Upper lobe of left lung (tissue), 6 donors: ENCODE results near the gene CD68. TPM values are rescaled to one million over a fixed set of nuclear protein-coding genes. Genes with fewer than 3 reads are reported as not detected.

Experiments
- ATAC-seq, 2 donors: fragments of 200-7000 bp; cut with Tn5 transposase; one replicate each; pipeline ENCODE4 v1.9.1; 2022; ENCODE audit warnings: mild to moderate bottlenecking in 2 of 2, moderate library complexity in 2 of 2; ENCODE audit not compliant: low FRiP score in 2 of 2
- DNase-seq, 2 donors: peaks; one replicate each; pipeline ENCODE4 v3.0.0-alpha.2; 2019 to 2020
- H3K27ac ChIP-seq, 4 donors: fragments of 200-600 bp; sonication (generic); one replicate each; pipeline ENCODE4 v1.5.1; 2016 to 2019
- H3K27me3 ChIP-seq, 4 donors: fragments of 200-600 bp; sonication (generic); one replicate each; pipeline ENCODE4 v1.5.1; 2017 to 2019
- H3K36me3 ChIP-seq, 4 donors: fragments of 200-600 bp; sonication (generic); one replicate each; pipeline ENCODE4 v1.5.1; 2016 to 2019
- H3K4me1 ChIP-seq, 4 donors: fragments of 200-600 bp; sonication (generic); one replicate each; pipeline ENCODE4 v1.5.1; 2018 to 2019
- H3K4me3 ChIP-seq, 4 donors: fragments of 200-600 bp; sonication (generic); one replicate each; pipeline ENCODE4 v1.5.1; 2017 to 2019; ENCODE audit warnings: mild to moderate bottlenecking in 2 of 4, moderate library complexity in 1 of 4
- H3K9me3 ChIP-seq, 4 donors: fragments of 200-600 bp; sonication (generic); one replicate each; pipeline ENCODE4 v1.5.1; 2018 to 2019
- CTCF ChIP-seq, 6 experiments: fragments of 450-650 bp in 4 of 6; fragments of 200-600 bp in 2 of 6; sonication (generic) in 2 of 6; IDR thresholded peaks; one replicate each; pipeline ENCODE4 v1.5.1; 2016 to 2019; ENCODE audit warnings: antibody characterized with exemption in 6 of 6
- EP300 ChIP-seq, 4 donors: sonication (generic); formaldehyde crosslinking; IDR thresholded peaks; one replicate each; pipeline ENCODE4 v1.5.1; 2017; ENCODE audit warnings: antibody characterized with exemption in 4 of 4, control low read depth in 2 of 4
- POLR2A ChIP-seq, 4 donors: fragments of 450-650 bp; IDR thresholded peaks; one replicate each; pipeline ENCODE4 v1.5.1; 2016 to 2017; ENCODE audit warnings: antibody characterized with exemption in 4 of 4, mild to moderate bottlenecking in 2 of 4
- POLR2AphosphoS5 ChIP-seq, 2 donors: sonication (generic); formaldehyde crosslinking; IDR thresholded peaks; one replicate each; pipeline ENCODE4 v1.5.1; 2017; ENCODE audit warnings: antibody characterized with exemption in 2 of 2
- WGBS, 2 donors: methylation state at CpG; one replicate each; pipeline ENCODE4 v1.1.5; 2017 to 2018; 5-methylcytosine and 5-hydroxymethylcytosine counted together
- small RNA-seq, 4 donors: library from RNA; depleted of rRNA; stranded (forward); fragments of <200 nt; gene quantifications; one replicate each; pipeline ENCODE3, GENCODE V24; 2016
- total RNA-seq, 6 donors: library from RNA; depleted of rRNA in 4 of 6; stranded (reverse); fragments of >200 nt in 4 of 6; gene quantifications; one replicate each; pipeline versions ENCODE4 v1.1.0 to v1.2.1, GENCODE V29; 2016 to 2021
- donor health status: DM: no; HTN: no; CAD: no; lungs with moderate emphysema.
- donor health status: DM: no; HTN: yes; CAD: no; lungs with severe emphysema.

The CD68 gene
- total RNA-seq, 6 donors from 2014 or later, result 76.5 to 500 (median 260) TPM

GRCh38 chr17:7627250-7628121 lies 48.0 kb downstream of the CD68 start, which contains the start of gene SAT2:
SAT2 (minus strand) TSS chr17:7627821; CDS start chr17:7627635, 186 bp downstream.
- peaks cover 9 to 20% (median 15%) of the 10 kb centered on the region in 4 donors for H3K4me1 ChIP-seq
- ATAC-seq (peak; percentile 97 to 99), DNase-seq (peak; percentile 93 to 94)
- peak within 1 kb of the TSS; percentile 86 to 96 (median 92) for H3K27ac ChIP-seq
- H3K36me3 ChIP-seq, result peaks cover 0 to 7% (median 0%) of the 10 kb centered on the region in 4 donors
- H3K9me3 ChIP-seq, result no peaks in the 10 kb centered on the region
- H3K4me3 ChIP-seq, result peak within 1 kb of the TSS; percentile 65 to 82 (median 76)
- 2% methylated on average over 18 to 52 of the region's 54 CpGs for WGBS, 2 donors
- H3K27me3 ChIP-seq, result no peaks in the 10 kb centered on the region
- TF ChIP-seq POLR2A (IDR thresholded peaks at IDR 0.05) (peak in 3 of 4 donors; percentile 55 to 87 (median 59)), POLR2AphosphoS5 (IDR thresholded peaks at IDR 0.05) (peak; percentile 58 to 84), EP300 (IDR thresholded peaks at IDR 0.05) (no peak), CTCF (IDR thresholded peaks at IDR 0.05) (no peak)

GRCh38 chr17:7629939-7630571 lies 50.6 kb downstream of the CD68 start, which contains the start of gene SHBG:
SHBG (plus strand) TSS chr17:7630135; CDS start chr17:7630173, 38 bp downstream.
- ATAC-seq (no peak), DNase-seq (no peak)
- WGBS, 2 donors, result 84% methylated on average over 13 of the region's 13 CpGs
- H3K4me3 ChIP-seq, result no peak within 1 kb of the TSS
- no peak within 1 kb of the TSS for H3K27ac ChIP-seq
- H3K4me1 ChIP-seq, result peaks cover 9 to 20% (median 15%) of the 10 kb centered on the region in 4 donors
- H3K9me3 ChIP-seq, result no peaks in the 10 kb centered on the region
- no peaks in the 10 kb centered on the region for H3K27me3 ChIP-seq
- TF ChIP-seq CTCF (IDR thresholded peaks at IDR 0.05) (no peak), POLR2AphosphoS5 (IDR thresholded peaks at IDR 0.05) (no peak), POLR2A (IDR thresholded peaks at IDR 0.05) (no peak), EP300 (IDR thresholded peaks at IDR 0.05) (no peak)
- peaks cover 0 to 7% (median 0%) of the 10 kb centered on the region in 4 donors for H3K36me3 ChIP-seq

Small RNAs within 50 kb of the gene (small RNA-seq; reads per million reads assigned to genes)
- 0 reads per million in 4 donors for gene CD68
- gene RF00019, result 0 reads per million in 4 donors
- 0 reads per million in 4 donors for gene SNORA48
- 0 reads per million in 4 donors for gene SNORD10

Other genes starting within 250 kb of the CD68 start
- 100 to 1,000 TPM in 1 of 6 donors, 10 to 100 TPM in 4, 1 to 10 TPM in 1; 8.5 to 114 (median 22.8) TPM for gene ACAP1, start 243.1 kb upstream of the CD68 start, total RNA-seq
- 10 to 100 TPM in 3 of 6 donors, 1 to 10 TPM in 3; 5.2 to 13.8 (median 10.5) TPM for gene KCTD11, start 227.5 kb upstream of the CD68 start, total RNA-seq
- 1 to 10 TPM in 1 of 6 donors, not detected in 5; 1.0 TPM for gene TMEM95, start 224.5 kb upstream of the CD68 start, total RNA-seq
- gene TNK1, start 198.5 kb upstream of the CD68 start, total RNA-seq, result 10 to 100 TPM in 1 of 6 donors, 1 to 10 TPM in 5; 5.8 to 16.8 (median 8.2) TPM
- gene PLSCR3, start 185.1 kb upstream of the CD68 start, total RNA-seq, result 10 to 100 TPM; 20.6 to 64.5 (median 37.7) TPM
- gene TMEM256, start 175.5 kb upstream of the CD68 start, total RNA-seq, result 10 to 100 TPM; 21.6 to 65.0 (median 52.6) TPM
- 10 to 100 TPM in 3 of 6 donors, 1 to 10 TPM in 3; 3.8 to 16.8 (median 8.9) TPM for gene NLGN2, start 171.8 kb upstream of the CD68 start, total RNA-seq
- not detected for gene SPEM1, start 159.3 kb upstream of the CD68 start, total RNA-seq
- not detected for gene SPEM2, start 154.0 kb upstream of the CD68 start, total RNA-seq
- gene SPEM3, start 150.8 kb upstream of the CD68 start, total RNA-seq, result not detected
- 10 to 100 TPM in 5 of 6 donors, 1 to 10 TPM in 1; 9.7 to 14.3 (median 13.1) TPM for gene TMEM102, start 144.2 kb upstream of the CD68 start, total RNA-seq
- gene FGF11, start 140.1 kb upstream of the CD68 start, total RNA-seq, result 1 to 10 TPM in 2 of 6 donors, under 1 TPM in 3, not detected in 1; 0.15 to 2.0 (median 0.57) TPM
- 10 to 100 TPM in 1 of 6 donors, 1 to 10 TPM in 5; 1.9 to 11.5 (median 7.0) TPM for gene CHRNB1, start 134.6 kb upstream of the CD68 start, total RNA-seq
- gene ZBTB4, start 100.0 kb upstream of the CD68 start, total RNA-seq, result 10 to 100 TPM; 54.4 to 90.1 (median 74.2) TPM
- gene SLC35G6, start 98.2 kb upstream of the CD68 start, total RNA-seq, result not detected
- 100 to 1,000 TPM in 4 of 6 donors, 10 to 100 TPM in 2; 79.5 to 139 (median 112) TPM for gene POLR2A, start 95.3 kb upstream of the CD68 start, total RNA-seq
- 100 to 1,000 TPM in 1 of 6 donors, 10 to 100 TPM in 5; 32.3 to 158 (median 73.2) TPM for gene TNFSF12, start 30.6 kb upstream of the CD68 start, total RNA-seq
- gene TNFSF13, start 20.9 kb upstream of the CD68 start, total RNA-seq, result 100 to 1,000 TPM in 4 of 6 donors, 10 to 100 TPM in 2; 74.2 to 226 (median 129) TPM
- gene SENP3, start 17.7 kb upstream of the CD68 start, total RNA-seq, result 100 to 1,000 TPM in 1 of 6 donors, 10 to 100 TPM in 5; 54.2 to 108 (median 57.5) TPM
- gene MPDU1, start 4.2 kb downstream of the CD68 start, total RNA-seq, result 100 to 1,000 TPM in 1 of 6 donors, 10 to 100 TPM in 5; 50.6 to 121 (median 56.2) TPM
- 1 to 10 TPM in 1 of 6 donors, under 1 TPM in 2, not detected in 3; 0.63 to 1.5 (median 0.71) TPM for gene SOX15, start 10.5 kb downstream of the CD68 start, total RNA-seq
- gene FXR2, start 35.3 kb downstream of the CD68 start, total RNA-seq, result 10 to 100 TPM; 35.6 to 46.1 (median 38.4) TPM
- gene SAT2, start 48.2 kb downstream of the CD68 start, total RNA-seq, result 100 to 1,000 TPM in 1 of 6 donors, 10 to 100 TPM in 5; 66.4 to 155 (median 81.3) TPM
- under 1 TPM in 3 of 6 donors, not detected in 3; 0.34 to 0.88 (median 0.46) TPM for gene SHBG, start 50.5 kb downstream of the CD68 start, total RNA-seq
- 1 to 10 TPM in 2 of 6 donors, under 1 TPM in 2, not detected in 2; 0.46 to 2.2 (median 0.97) TPM for gene ATP1B2, start 71.3 kb downstream of the CD68 start, total RNA-seq
- gene TP53, start 107.9 kb downstream of the CD68 start, total RNA-seq, result 10 to 100 TPM; 16.8 to 55.5 (median 21.9) TPM
- gene WRAP53, start 108.8 kb downstream of the CD68 start, total RNA-seq, result 10 to 100 TPM in 1 of 6 donors, 1 to 10 TPM in 5; 6.0 to 10.3 (median 7.8) TPM
- gene EFNB3, start 125.6 kb downstream of the CD68 start, total RNA-seq, result 1 to 10 TPM in 3 of 6 donors, under 1 TPM in 3; 0.22 to 5.0 (median 0.98) TPM
- 10 to 100 TPM in 2 of 6 donors, 1 to 10 TPM in 3, under 1 TPM in 1; 0.66 to 34.6 (median 6.0) TPM for gene DNAH2, start 138.1 kb downstream of the CD68 start, total RNA-seq